ENCODE results near the gene MORC2.

Gene MORC2

DNA sequence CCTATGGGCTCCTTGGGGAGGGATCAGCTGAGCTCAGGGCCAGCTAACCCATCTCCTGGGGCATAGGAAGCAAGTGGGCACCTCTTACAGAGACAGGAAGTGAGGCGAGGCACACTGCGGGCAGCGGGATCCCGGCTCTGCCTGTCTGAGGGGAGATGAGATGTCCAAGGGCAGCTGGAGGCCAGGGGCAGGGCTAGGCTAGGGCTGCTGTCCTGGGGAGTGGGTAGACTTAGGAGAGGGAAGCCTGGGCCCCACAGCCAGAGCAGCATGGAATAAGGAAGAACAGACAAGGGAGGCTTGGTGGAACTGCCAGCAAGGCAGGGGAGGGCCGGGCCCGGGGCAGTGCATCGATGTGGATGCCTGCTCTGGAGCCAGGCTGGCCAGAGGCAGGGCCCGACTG lies 76.3 kb downstream of the MORC2 start:
- Histone ChIP-seq H3K27me3 (no peaks in the 10 kb centered on the region), H3K27ac (no peak overlapping the region), H3K4me3 (ENCODE audit: low read depth in 1 of 2, low read length in 1 of 2) (no peak overlapping the region), H3K36me3 (no peaks in the 10 kb centered on the region), H3K4me1 (ENCODE audit: control insufficient read depth in 1 of 2, insufficient read depth in 1 of 2, low read depth in 1 of 2, low read length in 1 of 2) (no peaks in the 10 kb centered on the region), H3K9me3 (no peaks in the 10 kb centered on the region)
- TF ChIP-seq CTCF (IDR thresholded peaks at IDR 0.05) = no peak

GRCh38 chr22:30891781-30892180 lies 76.8 kb downstream of the MORC2 start:
- H3K4me3 ChIP-seq (ENCODE audit: low read depth in 1 of 2, low read length in 1 of 2) = no peak overlapping the region
- H3K36me3 ChIP-seq = no peaks in the 10 kb centered on the region
- TF ChIP-seq CTCF (IDR thresholded peaks at IDR 0.05) = no peak
- H3K4me1 ChIP-seq (ENCODE audit: control insufficient read depth in 1 of 2, insufficient read depth in 1 of 2, low read depth in 1 of 2, low read length in 1 of 2) = no peaks in the 10 kb centered on the region
- no peaks in the 10 kb centered on the region for H3K9me3 ChIP-seq
- no peak overlapping the region for H3K27ac ChIP-seq
- H3K27me3 ChIP-seq = no peaks in the 10 kb centered on the region

DNA sequence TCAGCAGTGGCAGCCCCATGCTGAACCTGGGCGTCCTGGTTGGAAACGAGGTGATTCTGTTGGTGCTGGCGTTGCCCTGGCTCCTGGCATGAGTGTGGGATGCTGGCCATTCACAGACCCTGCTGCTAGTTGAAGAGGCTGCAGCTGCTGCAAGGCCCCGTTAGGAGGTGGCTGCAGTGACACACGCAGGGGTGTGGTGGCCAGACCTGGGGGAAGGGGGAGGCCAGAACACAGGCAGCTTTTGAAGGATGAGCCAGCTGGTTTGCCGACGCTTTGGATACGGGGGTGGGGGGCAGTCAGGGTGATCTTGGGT lies 77.2 kb downstream of the MORC2 start:
- no peak overlapping the region for H3K27ac ChIP-seq
- H3K4me3 ChIP-seq (ENCODE audit: low read depth in 1 of 2, low read length in 1 of 2) = no peak overlapping the region
- H3K36me3 ChIP-seq = no peaks in the 10 kb centered on the region
- no peaks in the 10 kb centered on the region for H3K27me3 ChIP-seq
- no peak for TF ChIP-seq CTCF (IDR thresholded peaks at IDR 0.05)
- H3K4me1 ChIP-seq (ENCODE audit: control insufficient read depth in 1 of 2, insufficient read depth in 1 of 2, low read depth in 1 of 2, low read length in 1 of 2) = no peaks in the 10 kb centered on the region
- H3K9me3 ChIP-seq = no peaks in the 10 kb centered on the region

- H3K9me3 ChIP-seq = no peaks in the 10 kb centered on the region
- H3K4me1 ChIP-seq (ENCODE audit: control insufficient read depth in 1 of 2, insufficient read depth in 1 of 2, low read depth in 1 of 2, low read length in 1 of 2) = no peaks in the 10 kb centered on the region
- TF ChIP-seq CTCF (IDR thresholded peaks at IDR 0.05) = no peak
- H3K27ac ChIP-seq = no peak overlapping the region
- no peaks in the 10 kb centered on the region for H3K27me3 ChIP-seq
- no peak overlapping the region for H3K4me3 ChIP-seq (ENCODE audit: low read depth in 1 of 2, low read length in 1 of 2)
- no peaks in the 10 kb centered on the region for H3K36me3 ChIP-seq
Observed at GRCh38 chr22:30890686-30891442, 77.7 kb downstream of the MORC2 start.

GRCh38 chr22:30889996-30890480 lies 78.5 kb downstream of the MORC2 start:
- Histone ChIP-seq H3K9me3 (no peaks in the 10 kb centered on the region), H3K4me1 (ENCODE audit: control insufficient read depth in 1 of 2, insufficient read depth in 1 of 2, low read depth in 1 of 2, low read length in 1 of 2) (no peaks in the 10 kb centered on the region), H3K27me3 (no peaks in the 10 kb centered on the region), H3K27ac (no peak overlapping the region), H3K36me3 (no peaks in the 10 kb centered on the region), H3K4me3 (ENCODE audit: low read depth in 1 of 2, low read length in 1 of 2) (no peak overlapping the region)
- TF ChIP-seq CTCF (IDR thresholded peaks at IDR 0.05) = no peak

Measured in neutrophil (primary cell).